GM12874 (cell line): ENCODE data around the gene ABHD8.

Experiments used
- CTCF ChIP-seq: IDR thresholded peaks from 2 replicates; pipeline ENCODE4 v1.5.1; 2011; ENCODE audit warnings: low read depth, mild to moderate bottlenecking, control low read depth, low read length, moderate library complexity; ENCODE audit not compliant: insufficient read depth

ABHD8 gene

GRCh38 chr19:17259934-17260333 lies 43.3 kb downstream of the ABHD8 start:
- TF ChIP-seq CTCF = no peak

- no peak for TF ChIP-seq CTCF
Observed at GRCh38 chr19:17259118-17259780, 44.0 kb downstream of the ABHD8 start.

- TF ChIP-seq CTCF = no peak
Observed at GRCh38 chr19:17256130-17256529, 47.1 kb downstream of the ABHD8 start.

- no peak for TF ChIP-seq CTCF
Observed at GRCh38 chr19:17255150-17255621, 48.0 kb downstream of the ABHD8 start.

GRCh38 chr19:17254636-17255035 lies 48.6 kb downstream of the ABHD8 start:
- no peak for TF ChIP-seq CTCF

GRCh38 chr19:17249887-17250548 lies 53.2 kb downstream of the ABHD8 start:
- TF ChIP-seq CTCF = no peak

GRCh38 chr19:17248011-17248776 lies 55.0 kb downstream of the ABHD8 start:
- TF ChIP-seq CTCF = no peak
